ENCODE measurements around the gene TMSB4X.
"Not testable (repeated sequence)": the region's sequence is repeated elsewhere in the genome, so short reads cannot be mapped to it uniquely, and the experiment has no call there.

TMSB4X gene

DNA sequence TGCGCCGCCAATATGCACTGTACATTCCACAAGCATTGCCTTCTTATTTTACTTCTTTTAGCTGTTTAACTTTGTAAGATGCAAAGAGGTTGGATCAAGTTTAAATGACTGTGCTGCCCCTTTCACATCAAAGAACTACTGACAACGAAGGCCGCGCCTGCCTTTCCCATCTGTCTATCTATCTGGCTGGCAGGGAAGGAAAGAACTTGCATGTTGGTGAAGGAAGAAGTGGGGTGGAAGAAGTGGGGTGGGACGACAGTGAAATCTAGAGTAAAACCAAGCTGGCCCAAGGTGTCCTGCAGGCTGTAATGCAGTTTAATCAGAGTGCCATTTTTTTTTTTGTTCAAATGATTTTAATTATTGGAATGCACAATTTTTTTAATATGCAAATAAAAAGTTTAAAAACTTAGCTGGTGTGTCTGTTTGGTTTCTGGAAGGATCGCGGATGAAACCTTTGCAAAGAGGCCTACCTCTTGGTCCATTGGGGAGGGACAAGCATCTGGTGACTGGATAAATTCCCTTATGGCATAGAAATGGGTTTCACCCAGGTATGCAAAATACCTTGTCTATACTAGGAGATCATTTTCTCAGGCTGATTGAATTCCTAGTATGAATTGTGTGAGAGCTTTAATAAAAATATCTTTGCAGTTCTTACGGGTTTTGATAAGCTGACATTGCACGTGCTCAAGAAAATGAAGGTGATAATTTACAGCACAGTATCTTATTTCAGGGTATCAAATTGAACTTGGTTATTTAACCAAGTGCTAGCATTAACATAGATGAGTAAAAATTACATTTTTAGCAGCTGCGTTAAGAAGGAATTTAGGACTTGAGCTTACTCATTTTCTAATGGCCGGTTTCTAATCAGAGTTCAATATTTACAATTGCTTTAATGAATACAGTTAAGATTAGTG, 2.2 kb downstream of the TMSB4X start:
- not testable (repeated sequence) for H3K36me3 ChIP-seq (ENCODE audit: control insufficient read depth in 2 of 2, insufficient read depth in 2 of 2, low read length in 2 of 2); H3K9ac ChIP-seq (ENCODE audit: low read length in 2 of 2)
- H3K4me1 ChIP-seq (ENCODE audit: control insufficient read depth, insufficient read depth, low read length): peaks cover 11% of the 10 kb centered on the region

DNA sequence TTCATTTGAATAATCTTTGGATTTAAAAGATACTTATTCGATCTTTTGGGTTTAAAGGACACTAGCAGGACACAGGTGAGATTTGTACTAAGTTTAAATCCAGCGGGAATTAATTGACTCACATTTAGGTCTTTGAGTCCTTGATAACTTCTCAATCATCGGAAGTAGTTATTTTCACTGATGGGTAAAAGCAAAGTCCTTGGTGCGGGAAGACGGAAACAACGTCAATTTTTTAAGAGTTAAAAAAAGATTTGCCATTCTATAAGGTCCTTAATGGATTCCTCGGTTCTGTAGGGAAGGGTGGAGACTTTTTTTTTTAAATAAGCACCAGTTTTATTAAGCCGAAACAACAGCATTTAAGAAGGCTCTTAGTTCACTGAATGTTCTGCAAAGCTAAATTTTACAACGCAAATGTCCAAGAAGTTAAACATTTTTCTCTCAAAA, 2.9 kb downstream of the TMSB4X start:
- Histone ChIP-seq H3K27ac (ENCODE audit: low read length) (peak overlapping the region; percentile 12), H3K4me3 (ENCODE audit: low read length in 2 of 2) (peak overlapping the region; percentile 12 to 57), H3K9me3 (ENCODE audit: control insufficient read depth in 2 of 2, low read length in 2 of 2) (no peaks in the 10 kb centered on the region), H3K36me3 (ENCODE audit: control insufficient read depth in 2 of 2, insufficient read depth in 2 of 2, low read length in 2 of 2) (no peaks in the 10 kb centered on the region), H3K4me1 (ENCODE audit: control insufficient read depth, insufficient read depth, low read length) (peaks cover 11% of the 10 kb centered on the region), H3K9ac (ENCODE audit: low read length in 2 of 2) (no peak overlapping the region), H3K27me3 (ENCODE audit: control insufficient read depth in 1 of 2, insufficient read depth in 2 of 2, low read length in 2 of 2) (peaks cover 0 to 2% of the 10 kb centered on the region in 2 donors)

More for the DNA sequence above, 2.2 kb downstream of the TMSB4X start:
- Histone ChIP-seq H3K27ac (ENCODE audit: low read length) (peak overlapping the region; percentile 6), H3K4me3 (ENCODE audit: low read length in 2 of 2) (peak overlapping the region; percentile 26 to 86)
- not testable (repeated sequence) for H3K9me3 ChIP-seq (ENCODE audit: control insufficient read depth in 2 of 2, low read length in 2 of 2); H3K27me3 ChIP-seq (ENCODE audit: control insufficient read depth in 1 of 2, insufficient read depth in 2 of 2, low read length in 2 of 2)

DNA sequence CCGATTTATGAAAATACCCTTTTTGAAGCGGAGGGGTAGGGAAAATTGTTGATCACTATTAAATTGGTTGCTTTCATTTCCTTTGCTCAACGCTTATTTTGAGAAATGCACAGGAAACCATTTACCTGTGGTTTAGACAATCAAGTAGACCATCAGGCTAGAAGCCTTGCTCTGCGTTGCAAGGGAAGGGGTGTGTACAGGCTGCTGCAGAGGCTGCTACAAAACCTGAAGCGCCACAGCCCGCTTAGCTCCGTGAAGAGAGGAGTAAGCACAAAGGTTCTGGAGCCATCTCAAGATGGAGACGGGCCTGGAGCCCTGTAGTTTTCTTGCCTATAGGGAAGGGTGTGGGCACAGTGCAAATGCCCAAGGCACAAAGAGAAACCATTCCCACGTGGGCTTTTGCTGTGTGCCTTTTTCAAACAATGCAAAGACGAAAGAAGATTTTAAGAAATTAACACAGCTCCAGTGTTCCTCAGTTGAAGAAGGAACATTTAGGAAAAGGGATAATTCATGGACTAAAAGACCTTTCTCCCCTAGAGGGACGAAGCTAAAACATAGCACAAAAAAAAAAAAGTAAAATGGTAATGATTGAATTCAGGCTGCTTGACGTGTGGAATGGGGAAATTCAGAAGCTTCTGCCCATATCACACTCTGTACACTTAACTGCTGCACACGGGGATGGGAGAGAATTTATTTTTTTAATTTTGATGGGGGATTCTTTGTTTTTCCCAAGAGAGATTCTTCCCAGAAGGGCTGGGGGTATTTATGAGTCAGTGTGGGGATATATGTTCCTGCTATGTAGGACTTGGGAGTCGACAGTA, 3.5 kb downstream of the TMSB4X start:
- peak overlapping the region; percentile 12 for H3K27ac ChIP-seq (ENCODE audit: low read length)
- no peaks in the 10 kb centered on the region for H3K9me3 ChIP-seq (ENCODE audit: control insufficient read depth in 2 of 2, low read length in 2 of 2)
- H3K36me3 ChIP-seq (ENCODE audit: control insufficient read depth in 2 of 2, insufficient read depth in 2 of 2, low read length in 2 of 2): no peaks in the 10 kb centered on the region
- H3K4me1 ChIP-seq (ENCODE audit: control insufficient read depth, insufficient read depth, low read length): peaks cover 11% of the 10 kb centered on the region
- H3K27me3 ChIP-seq (ENCODE audit: control insufficient read depth in 1 of 2, insufficient read depth in 2 of 2, low read length in 2 of 2): peaks cover 0 to 2% of the 10 kb centered on the region in 2 donors
- H3K9ac ChIP-seq (ENCODE audit: low read length in 2 of 2): peak overlapping the region in 1 of 2 donors; percentile 33
- H3K4me3 ChIP-seq (ENCODE audit: low read length in 2 of 2): peak overlapping the region; percentile 12 to 57

DNA sequence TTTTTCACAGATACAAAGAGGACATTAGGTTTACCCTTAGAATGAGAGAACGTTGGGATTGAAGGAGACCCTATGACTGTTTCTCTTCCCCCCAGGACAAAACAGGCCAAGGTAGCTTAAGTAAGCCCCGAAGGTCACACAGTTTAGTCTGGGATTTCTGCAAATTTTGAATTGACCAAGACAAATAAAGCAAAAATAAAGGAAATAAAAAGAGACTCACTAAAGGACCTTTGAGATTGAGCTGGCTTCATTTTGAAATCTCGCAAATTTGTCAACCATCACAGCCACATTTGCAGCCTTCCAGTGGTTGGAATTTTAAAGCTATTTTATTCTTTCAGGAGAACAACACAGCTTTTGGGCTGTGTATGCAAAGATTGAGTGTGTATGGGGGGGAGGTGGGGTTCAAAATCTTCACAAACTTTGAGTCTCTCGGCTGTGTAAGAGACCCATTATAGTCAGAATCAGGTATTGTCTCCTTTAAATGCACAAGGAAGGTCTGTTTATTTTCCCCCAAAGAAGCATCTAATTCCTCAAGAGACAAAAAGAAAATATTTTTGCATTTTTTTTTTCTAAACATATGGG, 4.2 kb downstream of the TMSB4X start:
- no peak overlapping the region for H3K9ac ChIP-seq (ENCODE audit: low read length in 2 of 2)
- peaks cover 0 to 2% of the 10 kb centered on the region in 2 donors for H3K27me3 ChIP-seq (ENCODE audit: control insufficient read depth in 1 of 2, insufficient read depth in 2 of 2, low read length in 2 of 2)
- peaks cover 7% of the 10 kb centered on the region for H3K4me1 ChIP-seq (ENCODE audit: control insufficient read depth, insufficient read depth, low read length)
- H3K9me3 ChIP-seq (ENCODE audit: control insufficient read depth in 2 of 2, low read length in 2 of 2): no peaks in the 10 kb centered on the region
- no peaks in the 10 kb centered on the region for H3K36me3 ChIP-seq (ENCODE audit: control insufficient read depth in 2 of 2, insufficient read depth in 2 of 2, low read length in 2 of 2)
- H3K27ac ChIP-seq (ENCODE audit: low read length): no peak overlapping the region
- no peak overlapping the region for H3K4me3 ChIP-seq (ENCODE audit: low read length in 2 of 2)

DNA sequence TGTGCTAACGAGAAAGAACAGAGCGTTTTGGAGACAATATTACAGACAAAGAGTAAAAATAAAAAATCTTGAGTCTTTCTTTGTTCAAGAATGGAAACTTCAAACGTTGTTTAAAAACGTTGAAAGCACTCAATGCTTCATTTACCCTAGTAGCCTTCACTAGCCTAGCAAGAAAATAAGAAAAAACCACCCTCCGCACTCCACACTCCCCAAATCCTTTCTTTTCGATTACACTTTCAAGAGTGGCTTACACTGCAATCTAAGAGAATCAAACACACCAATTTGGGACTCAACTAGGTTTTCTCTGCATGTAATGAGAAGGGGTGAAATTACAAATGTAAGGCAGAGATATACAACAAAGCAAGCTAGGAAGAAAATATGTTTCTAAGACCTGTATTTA, 4.7 kb downstream of the TMSB4X start:
- H3K9me3 ChIP-seq (ENCODE audit: control insufficient read depth in 2 of 2, low read length in 2 of 2): no peaks in the 10 kb centered on the region
- no peak overlapping the region for H3K9ac ChIP-seq (ENCODE audit: low read length in 2 of 2)
- peaks cover 0 to 2% of the 10 kb centered on the region in 2 donors for H3K27me3 ChIP-seq (ENCODE audit: control insufficient read depth in 1 of 2, insufficient read depth in 2 of 2, low read length in 2 of 2)
- H3K27ac ChIP-seq (ENCODE audit: low read length): no peak overlapping the region
- H3K4me3 ChIP-seq (ENCODE audit: low read length in 2 of 2): no peak overlapping the region
- H3K36me3 ChIP-seq (ENCODE audit: control insufficient read depth in 2 of 2, insufficient read depth in 2 of 2, low read length in 2 of 2): no peaks in the 10 kb centered on the region
- H3K4me1 ChIP-seq (ENCODE audit: control insufficient read depth, insufficient read depth, low read length): peaks cover 7% of the 10 kb centered on the region

DNA sequence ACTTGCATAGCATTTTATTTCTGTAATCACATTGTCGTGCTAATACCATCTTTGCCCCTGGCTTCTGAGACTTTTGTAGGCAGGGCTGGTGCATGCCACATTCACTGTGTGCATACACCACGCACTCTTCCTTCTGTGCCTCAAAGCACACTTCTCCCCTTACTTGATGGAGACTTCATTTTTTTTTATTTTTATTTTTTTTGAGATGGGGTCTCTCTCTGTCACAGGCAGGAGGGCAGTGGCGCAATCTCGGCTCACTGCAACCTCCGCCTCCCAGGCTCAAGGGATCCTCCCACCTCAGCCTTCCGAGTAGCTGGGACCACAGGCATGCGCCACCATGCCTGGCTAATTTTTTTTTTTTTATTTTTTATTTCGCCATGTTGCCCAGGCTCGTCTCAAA, 5.1 kb downstream of the TMSB4X start:
- not testable (repeated sequence) for H3K27ac ChIP-seq (ENCODE audit: low read length); H3K9ac ChIP-seq (ENCODE audit: low read length in 2 of 2); H3K36me3 ChIP-seq (ENCODE audit: control insufficient read depth in 2 of 2, insufficient read depth in 2 of 2, low read length in 2 of 2); H3K27me3 ChIP-seq (ENCODE audit: control insufficient read depth in 1 of 2, insufficient read depth in 2 of 2, low read length in 2 of 2); H3K4me1 ChIP-seq (ENCODE audit: control insufficient read depth, insufficient read depth, low read length); H3K9me3 ChIP-seq (ENCODE audit: control insufficient read depth in 2 of 2, low read length in 2 of 2); H3K4me3 ChIP-seq (ENCODE audit: low read length in 2 of 2)

DNA sequence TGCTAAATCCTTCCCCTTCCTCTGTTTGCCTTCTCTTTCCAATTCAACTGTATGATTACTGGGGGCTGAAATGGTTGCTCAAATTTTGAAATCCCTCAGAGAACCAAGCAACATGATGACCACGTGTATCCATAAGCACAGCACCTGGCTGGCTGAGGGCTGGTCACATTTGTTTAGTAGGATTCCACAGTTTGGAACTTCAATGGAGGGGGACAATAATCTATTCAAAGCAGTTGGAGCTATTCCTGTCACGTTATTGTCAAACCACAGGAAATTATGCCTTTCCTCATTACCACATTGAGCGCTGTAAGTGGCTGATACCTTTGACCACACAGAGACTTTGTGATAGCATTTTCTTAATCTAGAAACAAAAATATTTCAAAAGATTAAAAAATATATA, 7.0 kb downstream of the TMSB4X start:
- Histone ChIP-seq H3K27ac (ENCODE audit: low read length) (no peak overlapping the region), H3K27me3 (ENCODE audit: control insufficient read depth in 1 of 2, insufficient read depth in 2 of 2, low read length in 2 of 2) (peaks cover 0 to 2% of the 10 kb centered on the region in 2 donors), H3K4me1 (ENCODE audit: control insufficient read depth, insufficient read depth, low read length) (peaks cover 7% of the 10 kb centered on the region), H3K9me3 (ENCODE audit: control insufficient read depth in 2 of 2, low read length in 2 of 2) (no peaks in the 10 kb centered on the region), H3K36me3 (ENCODE audit: control insufficient read depth in 2 of 2, insufficient read depth in 2 of 2, low read length in 2 of 2) (no peaks in the 10 kb centered on the region), H3K9ac (ENCODE audit: low read length in 2 of 2) (no peak overlapping the region), H3K4me3 (ENCODE audit: low read length in 2 of 2) (no peak overlapping the region)

DNA sequence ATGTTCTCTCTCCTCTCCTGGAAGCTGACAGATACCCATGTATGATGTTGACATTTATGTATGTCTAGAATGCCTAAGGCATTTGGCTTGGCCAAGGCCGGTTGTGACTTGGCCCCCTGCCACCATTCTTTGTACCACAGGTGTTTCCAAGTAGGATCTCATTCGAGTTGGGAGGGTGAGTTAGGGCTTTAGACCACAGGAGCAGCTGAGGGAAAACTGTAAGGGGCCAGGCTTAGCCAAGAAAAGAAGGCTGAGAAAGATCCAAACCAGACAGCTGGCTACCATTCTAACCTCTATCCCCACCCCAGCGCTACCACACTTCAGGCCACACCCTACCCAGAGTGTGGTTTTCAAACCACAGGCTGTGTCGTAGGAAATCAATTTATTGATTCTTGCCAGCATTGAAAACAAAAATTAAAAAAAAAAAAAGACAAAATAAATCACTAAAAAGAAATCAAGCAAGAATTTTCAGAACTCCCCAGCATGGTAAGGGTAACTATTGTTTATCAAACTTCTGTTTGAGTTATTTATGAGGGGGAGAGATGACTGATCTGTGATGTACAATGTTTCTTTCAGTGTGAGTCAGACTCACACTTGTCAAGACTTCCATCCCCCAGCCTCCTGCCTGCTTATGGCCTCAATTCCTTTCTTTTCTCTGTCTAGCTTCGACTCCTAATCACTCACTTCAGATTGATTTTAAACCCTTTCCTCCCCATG, 9.9 kb downstream of the TMSB4X start:
- no peak overlapping the region for H3K27ac ChIP-seq (ENCODE audit: low read length)
- no peaks in the 10 kb centered on the region for H3K27me3 ChIP-seq (ENCODE audit: control insufficient read depth in 1 of 2, insufficient read depth in 2 of 2, low read length in 2 of 2)
- no peaks in the 10 kb centered on the region for H3K4me1 ChIP-seq (ENCODE audit: control insufficient read depth, insufficient read depth, low read length)
- H3K9ac ChIP-seq (ENCODE audit: low read length in 2 of 2): no peak overlapping the region
- H3K36me3 ChIP-seq (ENCODE audit: control insufficient read depth in 2 of 2, insufficient read depth in 2 of 2, low read length in 2 of 2): no peaks in the 10 kb centered on the region
- no peaks in the 10 kb centered on the region for H3K9me3 ChIP-seq (ENCODE audit: control insufficient read depth in 2 of 2, low read length in 2 of 2)
- no peak overlapping the region for H3K4me3 ChIP-seq (ENCODE audit: low read length in 2 of 2)

DNA sequence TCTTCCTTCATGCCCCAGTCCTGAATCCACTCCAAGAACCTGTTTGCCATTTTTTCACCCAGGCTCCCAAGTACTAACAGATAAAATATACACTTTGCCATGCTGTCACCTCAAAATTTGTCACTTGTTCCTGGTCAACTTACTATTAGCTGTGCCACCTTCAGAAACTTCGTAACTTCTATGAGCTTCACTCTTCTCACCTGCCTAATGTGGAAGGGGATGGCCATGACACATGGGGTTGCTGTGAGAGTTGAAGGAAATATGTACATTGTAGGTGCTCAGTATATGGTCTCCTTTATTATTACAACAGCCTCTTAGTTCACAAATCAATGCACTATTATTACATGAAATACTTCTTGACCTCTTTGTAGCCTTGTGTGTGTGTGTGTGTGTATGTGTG, 10.4 kb downstream of the TMSB4X start:
- no peaks in the 10 kb centered on the region for H3K36me3 ChIP-seq (ENCODE audit: control insufficient read depth in 2 of 2, insufficient read depth in 2 of 2, low read length in 2 of 2)
- no peaks in the 10 kb centered on the region for H3K4me1 ChIP-seq (ENCODE audit: control insufficient read depth, insufficient read depth, low read length)
- H3K9me3 ChIP-seq (ENCODE audit: control insufficient read depth in 2 of 2, low read length in 2 of 2): no peaks in the 10 kb centered on the region
- no peaks in the 10 kb centered on the region for H3K27me3 ChIP-seq (ENCODE audit: control insufficient read depth in 1 of 2, insufficient read depth in 2 of 2, low read length in 2 of 2)
- H3K9ac ChIP-seq (ENCODE audit: low read length in 2 of 2): no peak overlapping the region
- H3K4me3 ChIP-seq (ENCODE audit: low read length in 2 of 2): no peak overlapping the region
- no peak overlapping the region for H3K27ac ChIP-seq (ENCODE audit: low read length)

DNA sequence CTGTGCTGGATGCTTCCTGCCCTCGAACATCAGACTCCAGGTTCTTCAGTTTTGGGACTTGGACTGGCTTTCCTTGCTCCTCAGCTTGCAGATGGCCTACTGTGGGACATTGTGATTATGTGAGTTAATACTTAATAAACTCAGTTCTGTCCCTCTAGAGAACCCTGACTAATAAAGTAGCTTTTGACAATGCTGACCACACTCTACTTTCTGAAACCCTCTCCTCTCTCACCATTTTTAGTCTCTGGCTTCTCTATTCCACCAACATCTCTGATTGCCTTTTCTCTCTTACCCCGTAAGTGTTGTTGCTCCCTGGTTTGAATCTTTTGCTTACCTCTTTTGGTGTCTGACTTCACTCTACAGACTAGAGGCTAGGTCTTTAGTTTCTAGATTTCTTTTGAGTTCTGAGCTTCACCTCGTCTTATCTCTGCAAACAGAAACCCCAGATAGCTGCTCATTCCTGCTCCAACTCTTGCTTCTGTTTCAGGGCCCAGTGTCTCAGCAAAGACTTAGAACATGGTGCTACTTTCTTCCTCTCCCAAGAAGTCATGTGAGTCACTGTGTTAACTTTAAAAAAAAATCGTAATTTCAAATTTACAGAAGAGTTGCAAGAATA, 11.4 kb downstream of the TMSB4X start:
- Histone ChIP-seq H3K36me3 (ENCODE audit: control insufficient read depth in 2 of 2, insufficient read depth in 2 of 2, low read length in 2 of 2) (no peaks in the 10 kb centered on the region), H3K27ac (ENCODE audit: low read length) (no peak overlapping the region), H3K27me3 (ENCODE audit: control insufficient read depth in 1 of 2, insufficient read depth in 2 of 2, low read length in 2 of 2) (no peaks in the 10 kb centered on the region), H3K4me1 (ENCODE audit: control insufficient read depth, insufficient read depth, low read length) (no peaks in the 10 kb centered on the region), H3K4me3 (ENCODE audit: low read length in 2 of 2) (no peak overlapping the region), H3K9ac (ENCODE audit: low read length in 2 of 2) (no peak overlapping the region), H3K9me3 (ENCODE audit: control insufficient read depth in 2 of 2, low read length in 2 of 2) (no peaks in the 10 kb centered on the region)

All from stomach smooth muscle (tissue), 2 donors.